Gastroesophageal sphincter (tissue), 4 donors: Measurements from ENCODE around the gene PHKA2. TPM values are rescaled to one million over a fixed set of nuclear protein-coding genes. Genes with fewer than 3 reads are reported as not detected.

ENCODE experiments used
- ATAC-seq: fragments of 150-250 bp; one replicate; pipeline ENCODE4 v1.9.1; 2016; ENCODE audit warnings: mild to moderate bottlenecking, moderate library complexity
- H3K27ac ChIP-seq, 4 donors: fragments of 200-600 bp; sonication (generic) in 3 of 4; 1 replicate in 3 of 4; 2 replicates in 1 of 4; pipeline ENCODE4 v1.5.1; 2016 to 2019
- H3K27me3 ChIP-seq: fragments of 200-600 bp; sonication (generic); one replicate; pipeline ENCODE4 v1.5.1; 2019
- H3K36me3 ChIP-seq, 2 donors: fragments of 200-600 bp; sonication (generic); one replicate each; pipeline ENCODE4 v1.5.1; 2019; ENCODE audit warnings: control low read depth in 1 of 2
- H3K4me1 ChIP-seq, 3 donors: fragments of 200-600 bp; sonication (generic); 1 replicate in 2 of 3; 2 replicates in 1 of 3; pipeline ENCODE4 v1.5.1; 2016 to 2019; ENCODE audit warnings: control low read depth in 2 of 3
- H3K4me3 ChIP-seq, 2 donors: fragments of 200-600 bp; sonication (generic); one replicate each; pipeline ENCODE4 v1.5.1; 2019; ENCODE audit warnings: mild to moderate bottlenecking in 1 of 2, moderate library complexity in 1 of 2
- H3K9me3 ChIP-seq, 3 donors: fragments of 200-600 bp; sonication (generic); one replicate each; pipeline ENCODE4 v1.5.1; 2017 to 2019; ENCODE audit warnings: control low read depth in 2 of 3
- EP300 ChIP-seq: sonication (generic); formaldehyde crosslinking; IDR thresholded peaks from one replicate; pipeline ENCODE4 v1.6.1; 2017; ENCODE audit warnings: antibody characterized with exemption, mild to moderate bottlenecking
- POLR2A ChIP-seq, 2 donors: fragments of 450-650 bp; IDR thresholded peaks; one replicate each; pipeline ENCODE4 v1.6.1; 2017; ENCODE audit warnings: antibody characterized with exemption in 2 of 2, mild to moderate bottlenecking in 2 of 2, moderate library complexity in 1 of 2
- POLR2AphosphoS5 ChIP-seq: sonication (generic); formaldehyde crosslinking; IDR thresholded peaks from one replicate; pipeline ENCODE4 v1.6.1; 2017; ENCODE audit warnings: antibody characterized with exemption
- WGBS, 2 donors: methylation state at CpG; one replicate each; pipeline ENCODE4 v1.1.5; 2018; ENCODE audit warnings: low coverage in 1 of 2; 5-methylcytosine and 5-hydroxymethylcytosine counted together
- total RNA-seq, 4 donors: library from RNA; depleted of rRNA; stranded (reverse); fragments of >200 nt; gene quantifications; one replicate each; pipeline ENCODE4 v1.1.0, GENCODE V29; 2016
- TF ChIP-seq, protein P1 (sequence below), 4 experiments: fragments of 200-600 bp in 2 of 4; fragments of 450-650 bp in 2 of 4; sonication (generic) in 1 of 4; IDR thresholded peaks; one replicate each; pipeline ENCODE4 v1.5.1; 2017 to 2019; ENCODE audit warnings: antibody characterized with exemption in 4 of 4, mild to moderate bottlenecking in 2 of 4, moderate library complexity in 2 of 4

Gene PHKA2
- total RNA-seq, 4 donors from 2014 or later: 3.9 to 15.1 (median 13.2) TPM

DNA sequence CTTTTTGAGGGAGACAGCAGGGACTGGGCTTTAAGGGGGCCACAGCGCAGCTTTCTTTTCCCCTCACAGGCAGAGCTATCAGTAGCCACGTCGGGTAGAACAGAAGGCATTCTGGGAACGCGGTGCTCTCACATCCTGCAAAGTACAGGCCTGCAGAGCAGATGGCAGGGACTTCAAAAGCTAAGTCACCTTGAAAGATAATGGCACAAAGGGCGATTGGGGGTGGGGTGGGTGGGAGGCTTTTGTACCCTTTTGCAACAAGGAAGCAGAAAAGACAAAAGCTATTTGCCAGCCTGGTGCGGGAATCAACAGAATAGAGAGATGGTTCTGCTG is 93.9 kb downstream of the PHKA2 start:
- Histone ChIP-seq H3K27me3 (no peaks in the 10 kb centered on the region), H3K4me3 (no peak overlapping the region), H3K9me3 (no peaks in the 10 kb centered on the region), H3K4me1 (peaks cover 0 to 29% (median 7%) of the 10 kb centered on the region in 3 donors), H3K27ac (no peak overlapping the region), H3K36me3 (peaks cover 0 to 7% of the 10 kb centered on the region in 2 donors)
- TF ChIP-seq POLR2A (IDR thresholded peaks at IDR 0.05): no peak
- no peak for TF ChIP-seq POLR2AphosphoS5
- TF ChIP-seq EP300: no peak
- TF ChIP-seq, protein P1, sequence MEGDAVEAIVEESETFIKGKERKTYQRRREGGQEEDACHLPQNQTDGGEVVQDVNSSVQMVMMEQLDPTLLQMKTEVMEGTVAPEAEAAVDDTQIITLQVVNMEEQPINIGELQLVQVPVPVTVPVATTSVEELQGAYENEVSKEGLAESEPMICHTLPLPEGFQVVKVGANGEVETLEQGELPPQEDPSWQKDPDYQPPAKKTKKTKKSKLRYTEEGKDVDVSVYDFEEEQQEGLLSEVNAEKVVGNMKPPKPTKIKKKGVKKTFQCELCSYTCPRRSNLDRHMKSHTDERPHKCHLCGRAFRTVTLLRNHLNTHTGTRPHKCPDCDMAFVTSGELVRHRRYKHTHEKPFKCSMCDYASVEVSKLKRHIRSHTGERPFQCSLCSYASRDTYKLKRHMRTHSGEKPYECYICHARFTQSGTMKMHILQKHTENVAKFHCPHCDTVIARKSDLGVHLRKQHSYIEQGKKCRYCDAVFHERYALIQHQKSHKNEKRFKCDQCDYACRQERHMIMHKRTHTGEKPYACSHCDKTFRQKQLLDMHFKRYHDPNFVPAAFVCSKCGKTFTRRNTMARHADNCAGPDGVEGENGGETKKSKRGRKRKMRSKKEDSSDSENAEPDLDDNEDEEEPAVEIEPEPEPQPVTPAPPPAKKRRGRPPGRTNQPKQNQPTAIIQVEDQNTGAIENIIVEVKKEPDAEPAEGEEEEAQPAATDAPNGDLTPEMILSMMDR (IDR thresholded peaks at IDR 0.05): no peak
- no peak for ATAC-seq
- 73% methylated on average over 2 of the region's 7 CpGs; no CpG with 5 or more reads in 1 of the 2 donors for WGBS, 2 donors

- Histone ChIP-seq H3K4me3 (no peak overlapping the region), H3K4me1 (peaks cover 0 to 25% (median 7%) of the 10 kb centered on the region in 3 donors), H3K27ac (no peak overlapping the region), H3K36me3 (peaks cover 0 to 7% of the 10 kb centered on the region in 2 donors), H3K27me3 (no peaks in the 10 kb centered on the region), H3K9me3 (no peaks in the 10 kb centered on the region)
- 17 to 71% methylated on average over 1 to 4 of the region's 12 CpGs for WGBS, 2 donors
- no peak for TF ChIP-seq POLR2AphosphoS5
- TF ChIP-seq, protein P1 (IDR thresholded peaks at IDR 0.05): no peak
- TF ChIP-seq POLR2A (IDR thresholded peaks at IDR 0.05): no peak
- TF ChIP-seq EP300: no peak
- no peak for ATAC-seq
Observed at GRCh38 chrX:18889346-18890048, 94.4 kb downstream of the PHKA2 start.

- H3K36me3 ChIP-seq: peaks cover 0 to 2% of the 10 kb centered on the region in 2 donors
- ATAC-seq: no peak
- no CpG with 5 or more reads among the region's 4 CpGs for WGBS, 2 donors
- TF ChIP-seq EP300 (no peak), POLR2AphosphoS5 (no peak), POLR2A (IDR thresholded peaks at IDR 0.05) (no peak)
- TF ChIP-seq, protein P1 (IDR thresholded peaks at IDR 0.05): no peak
- no peaks in the 10 kb centered on the region for H3K27me3 ChIP-seq
- no peaks in the 10 kb centered on the region for H3K9me3 ChIP-seq
- H3K4me1 ChIP-seq: peaks cover 0 to 25% (median 7%) of the 10 kb centered on the region in 3 donors
- peak overlapping the region in 1 of 4 donors; percentile 80 for H3K27ac ChIP-seq
- no peak overlapping the region for H3K4me3 ChIP-seq
Observed at GRCh38 chrX:18888281-18888680, 95.6 kb downstream of the PHKA2 start.

DNA sequence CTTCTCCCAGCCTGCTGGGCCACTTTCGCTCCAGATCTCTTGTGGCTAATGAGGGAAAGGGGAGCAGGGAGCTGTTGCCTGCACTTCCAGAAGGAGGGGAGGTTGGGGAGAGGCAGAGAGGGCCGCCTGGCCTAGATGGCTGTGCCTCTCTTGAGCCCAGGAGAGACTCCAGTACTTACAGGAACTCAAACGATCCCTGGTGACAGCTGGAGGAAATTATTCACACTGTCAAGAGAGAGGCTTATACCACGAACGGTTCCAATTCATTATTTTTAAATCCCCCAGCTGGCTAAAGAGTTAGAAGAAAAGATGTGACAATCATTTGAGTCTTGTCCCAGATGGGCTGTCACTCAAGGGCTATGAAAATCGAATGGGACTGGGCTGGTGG is 96.1 kb downstream of the PHKA2 start:
- WGBS, 2 donors: 39% methylated on average over 2 of the region's 6 CpGs; no CpG with 5 or more reads in 1 of the 2 donors
- Histone ChIP-seq H3K27ac (peak overlapping the region in 3 of 4 donors; percentile 78 to 83 (median 80)), H3K4me3 (no peak overlapping the region), H3K36me3 (no peaks in the 10 kb centered on the region), H3K4me1 (peaks cover 0 to 25% (median 7%) of the 10 kb centered on the region in 3 donors), H3K9me3 (no peaks in the 10 kb centered on the region), H3K27me3 (no peaks in the 10 kb centered on the region)
- no peak for ATAC-seq
- TF ChIP-seq, protein P1 (IDR thresholded peaks at IDR 0.05): no peak
- TF ChIP-seq EP300: no peak
- no peak for TF ChIP-seq POLR2A (IDR thresholded peaks at IDR 0.05)
- TF ChIP-seq POLR2AphosphoS5: no peak
